ENCODE results near the gene CCNL2. TPM values are rescaled to one million over a fixed set of nuclear protein-coding genes. Genes with fewer than 3 reads are reported as not detected.

Gene CCNL2
- total and polyA plus RNA-seq, 2 of the 13 experiments (the other 11 are each of a cell fraction or from before 2014, with no cell fraction given) = 105 to 340 TPM

DNA sequence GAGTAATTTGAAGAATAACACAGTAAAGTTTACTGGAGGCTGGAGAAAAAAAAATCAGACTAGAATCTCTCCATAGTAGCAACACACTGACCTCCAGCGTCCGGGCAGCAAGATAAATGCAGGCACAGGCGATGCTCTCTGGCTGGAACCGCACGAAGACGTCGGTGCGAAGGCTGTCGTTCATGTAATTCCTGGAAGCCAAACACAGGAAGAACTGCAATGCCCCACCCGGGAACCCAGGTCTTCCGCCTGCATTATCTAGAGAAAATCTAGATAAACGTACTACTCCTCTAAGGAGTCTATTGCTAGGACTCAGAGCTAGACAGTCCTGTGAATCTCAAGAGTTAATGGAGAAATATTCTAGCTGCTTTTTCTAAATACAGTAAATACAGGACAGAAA, 8.5 kb downstream of the CCNL2 start:
- CTCF ChIA-PET (ENCODE audit: low intra/inter-chr PET ratio, low total read pairs) = no interaction called here
- no peak for FAIRE-seq
- H3K36me3 ChIP-seq (replicated peaks in 1 of 2; ENCODE audit: control insufficient read depth in 1 of 2, insufficient read depth in 2 of 2, low read length in 2 of 2) = peaks cover 40 to 96% of the 10 kb centered on the region in 2 experiments
- no peak overlapping the region for H2AFZ ChIP-seq (ENCODE audit: low read length)
- 98% methylated on average over 12 of the region's 12 CpGs for WGBS (ENCODE audit: low lambda C conversion rate)
- POLR2A ChIA-PET = interaction anchor here (6.1 kb wide), 1 partner anchor 10 kb away, joined by 43 read pairs; the partner anchor contains the start of gene CCNL2
- TF ChIP-seq MEIS1 (CRISPR knock-in tag; IDR thresholded peaks at IDR 0.05; ENCODE audit: borderline replicate concordance) = no peak
- TF ChIP-seq GATAD1 (CRISPR knock-in tag; IDR thresholded peaks at IDR 0.05) = no peak
- no peak for TF ChIP-seq ZMYM2 (CRISPR knock-in tag; IDR thresholded peaks at IDR 0.05)
- TF ChIP-seq, protein P1, sequence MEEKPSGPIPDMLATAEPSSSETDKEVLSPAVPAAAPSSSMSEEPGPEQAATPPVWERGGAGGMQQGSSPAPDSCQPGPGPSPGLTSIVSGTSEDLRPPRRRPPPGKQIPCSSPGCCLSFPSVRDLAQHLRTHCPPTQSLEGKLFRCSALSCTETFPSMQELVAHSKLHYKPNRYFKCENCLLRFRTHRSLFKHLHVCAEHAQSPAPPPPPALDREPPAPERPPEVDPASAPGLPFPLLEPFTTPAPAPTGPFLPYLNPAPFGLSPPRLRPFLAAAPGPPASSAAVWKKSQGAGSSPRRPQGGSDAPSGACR (CRISPR knock-in tag; IDR thresholded peaks at IDR 0.05) = no peak
- TF ChIP-seq ZNF460 (CRISPR knock-in tag; IDR thresholded peaks at IDR 0.05; ENCODE audit: borderline replicate concordance) = no peak
- TF ChIP-seq GATAD2A (CRISPR knock-in tag; IDR thresholded peaks at IDR 0.05) = no peak
- TF ChIP-seq, protein P2, sequence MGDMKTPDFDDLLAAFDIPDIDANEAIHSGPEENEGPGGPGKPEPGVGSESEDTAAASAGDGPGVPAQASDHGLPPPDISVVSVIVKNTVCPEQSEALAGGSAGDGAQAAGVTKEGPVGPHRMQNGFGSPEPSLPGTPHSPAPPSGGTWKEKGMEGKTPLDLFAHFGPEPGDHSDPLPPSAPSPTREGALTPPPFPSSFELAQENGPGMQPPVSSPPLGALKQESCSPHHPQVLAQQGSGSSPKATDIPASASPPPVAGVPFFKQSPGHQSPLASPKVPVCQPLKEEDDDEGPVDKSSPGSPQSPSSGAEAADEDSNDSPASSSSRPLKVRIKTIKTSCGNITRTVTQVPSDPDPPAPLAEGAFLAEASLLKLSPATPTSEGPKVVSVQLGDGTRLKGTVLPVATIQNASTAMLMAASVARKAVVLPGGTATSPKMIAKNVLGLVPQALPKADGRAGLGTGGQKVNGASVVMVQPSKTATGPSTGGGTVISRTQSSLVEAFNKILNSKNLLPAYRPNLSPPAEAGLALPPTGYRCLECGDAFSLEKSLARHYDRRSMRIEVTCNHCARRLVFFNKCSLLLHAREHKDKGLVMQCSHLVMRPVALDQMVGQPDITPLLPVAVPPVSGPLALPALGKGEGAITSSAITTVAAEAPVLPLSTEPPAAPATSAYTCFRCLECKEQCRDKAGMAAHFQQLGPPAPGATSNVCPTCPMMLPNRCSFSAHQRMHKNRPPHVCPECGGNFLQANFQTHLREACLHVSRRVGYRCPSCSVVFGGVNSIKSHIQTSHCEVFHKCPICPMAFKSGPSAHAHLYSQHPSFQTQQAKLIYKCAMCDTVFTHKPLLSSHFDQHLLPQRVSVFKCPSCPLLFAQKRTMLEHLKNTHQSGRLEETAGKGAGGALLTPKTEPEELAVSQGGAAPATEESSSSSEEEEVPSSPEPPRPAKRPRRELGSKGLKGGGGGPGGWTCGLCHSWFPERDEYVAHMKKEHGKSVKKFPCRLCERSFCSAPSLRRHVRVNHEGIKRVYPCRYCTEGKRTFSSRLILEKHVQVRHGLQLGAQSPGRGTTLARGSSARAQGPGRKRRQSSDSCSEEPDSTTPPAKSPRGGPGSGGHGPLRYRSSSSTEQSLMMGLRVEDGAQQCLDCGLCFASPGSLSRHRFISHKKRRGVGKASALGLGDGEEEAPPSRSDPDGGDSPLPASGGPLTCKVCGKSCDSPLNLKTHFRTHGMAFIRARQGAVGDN (CRISPR knock-in tag; IDR thresholded peaks at IDR 0.05) = no peak
- no peak for TF ChIP-seq ZNF224 (CRISPR knock-in tag; IDR thresholded peaks at IDR 0.05)
- DNase-seq (ENCODE audit: low spot score) = no peak
- H3K27ac ChIP-seq (ENCODE audit: extremely low read length, insufficient read depth, low read length) = no peak overlapping the region
- H3K4me3 ChIP-seq (replicated peaks in 1 of 3; ENCODE audit: insufficient read depth in 1 of 3, low read depth in 2 of 3, low read length in 3 of 3) = no peak overlapping the region
- H3K4me2 ChIP-seq (ENCODE audit: low read depth, low read length) = no peak overlapping the region
- peaks cover 15% of the 10 kb centered on the region for H3K79me2 ChIP-seq (ENCODE audit: insufficient read depth, low read length)
- no peaks in the 10 kb centered on the region for H3K9me3 ChIP-seq (ENCODE audit: low read length)
- no peaks in the 10 kb centered on the region; the same call in 1 of the 2 replicates for H4K20me1 ChIP-seq (ENCODE audit: insufficient read depth, low read length)
- BruUV-seq (replicated peaks) = TSS peak; percentile 29
- intact Hi-C loops (cut with micrococcal nuclease; ENCODE audit: unreplicated experiment) (no loop called here), in situ Hi-C loops (cut with HindIII; ENCODE audit: extremely low pct_ligation_motif_present, low pct_unique_long_range_greater_than_20kb) (no loop called here)
- ATAC-seq = no peak
- H3K4me1 ChIP-seq (ENCODE audit: insufficient read depth, low read length) = no peaks in the 10 kb centered on the region
- H3K9ac ChIP-seq (ENCODE audit: insufficient read depth, low read depth, low read length) = no peak overlapping the region
- no peaks in the 10 kb centered on the region for H3K27me3 ChIP-seq (ENCODE audit: control insufficient read depth in 1 of 2, insufficient read depth in 2 of 2, low read length in 2 of 2)
